ENCODE measurements around the gene ATOH8. TPM values are rescaled to one million over a fixed set of nuclear protein-coding genes. Genes with fewer than 3 reads are reported as not detected.

The ATOH8 gene
- total RNA-seq, 2 experiments from 2014 or later = not detected

DNA sequence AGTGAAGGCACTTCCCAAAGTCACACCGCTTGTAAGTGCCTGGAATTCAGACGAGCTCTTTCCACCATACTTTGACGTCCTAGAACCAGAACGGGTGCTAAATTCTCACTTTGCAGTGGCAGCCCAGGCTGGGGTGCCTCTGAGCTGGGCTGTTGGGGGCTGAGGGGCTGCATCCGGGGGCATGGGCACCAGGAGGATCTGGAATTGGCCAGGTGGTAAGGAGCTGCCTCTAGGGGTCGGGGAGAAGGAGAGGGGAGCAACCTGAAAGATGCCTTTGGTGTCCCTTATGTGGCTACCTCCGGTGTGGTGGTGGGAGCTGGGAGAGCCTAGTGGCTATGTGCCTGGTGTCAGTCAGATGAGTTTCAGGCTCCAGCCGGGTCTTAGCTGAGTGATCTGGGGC is 7.1 kb downstream of the ATOH8 start:
- DNase-seq = no peak
- TF ChIP-seq, protein P1, sequence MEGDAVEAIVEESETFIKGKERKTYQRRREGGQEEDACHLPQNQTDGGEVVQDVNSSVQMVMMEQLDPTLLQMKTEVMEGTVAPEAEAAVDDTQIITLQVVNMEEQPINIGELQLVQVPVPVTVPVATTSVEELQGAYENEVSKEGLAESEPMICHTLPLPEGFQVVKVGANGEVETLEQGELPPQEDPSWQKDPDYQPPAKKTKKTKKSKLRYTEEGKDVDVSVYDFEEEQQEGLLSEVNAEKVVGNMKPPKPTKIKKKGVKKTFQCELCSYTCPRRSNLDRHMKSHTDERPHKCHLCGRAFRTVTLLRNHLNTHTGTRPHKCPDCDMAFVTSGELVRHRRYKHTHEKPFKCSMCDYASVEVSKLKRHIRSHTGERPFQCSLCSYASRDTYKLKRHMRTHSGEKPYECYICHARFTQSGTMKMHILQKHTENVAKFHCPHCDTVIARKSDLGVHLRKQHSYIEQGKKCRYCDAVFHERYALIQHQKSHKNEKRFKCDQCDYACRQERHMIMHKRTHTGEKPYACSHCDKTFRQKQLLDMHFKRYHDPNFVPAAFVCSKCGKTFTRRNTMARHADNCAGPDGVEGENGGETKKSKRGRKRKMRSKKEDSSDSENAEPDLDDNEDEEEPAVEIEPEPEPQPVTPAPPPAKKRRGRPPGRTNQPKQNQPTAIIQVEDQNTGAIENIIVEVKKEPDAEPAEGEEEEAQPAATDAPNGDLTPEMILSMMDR (IDR thresholded peaks at IDR 0.05) = no peak
- intact Hi-C loops (cut with DNase I, micrococcal nuclease) = no loop called here
- no peak overlapping the region for H3K4me3 ChIP-seq (ENCODE audit: low read length)
- Mint-ChIP-seq H3K9me3 (no peaks in the 10 kb centered on the region), H3K4me3 (no peak overlapping the region), H3K36me3 (ENCODE audit: low read depth) (no peaks in the 10 kb centered on the region), H3K27me3 (peaks cover 81% of the 10 kb centered on the region), H3K4me1 (ENCODE audit: low read depth) (peaks cover 7% of the 10 kb centered on the region), H3K27ac (no peak overlapping the region)
- H3K27me3 ChIP-seq (ENCODE audit: control insufficient read depth in 1 of 2, insufficient read depth in 2 of 2, low read length in 2 of 2) = peaks cover 34 to 51% of the 10 kb centered on the region in 2 experiments
- peaks cover 5% of the 10 kb centered on the region for H3K4me1 ChIP-seq (ENCODE audit: insufficient read depth, low read length)
- no peak for ATAC-seq (ENCODE audit: poor library complexity)
- ChIA-PET CTCF (no interaction called here), POLR2A (no interaction called here)
- H3K36me3 ChIP-seq (ENCODE audit: insufficient read depth, low read length) = no peaks in the 10 kb centered on the region
- peaks cover 0 to 7% of the 10 kb centered on the region in 2 experiments for H3K9me3 ChIP-seq (ENCODE audit: control insufficient read depth in 1 of 2, insufficient read depth in 1 of 2, low read length in 2 of 2)
- H3K27ac ChIP-seq (ENCODE audit: low read depth in 1 of 2, low read length in 2 of 2) = no peak overlapping the region

DNA sequence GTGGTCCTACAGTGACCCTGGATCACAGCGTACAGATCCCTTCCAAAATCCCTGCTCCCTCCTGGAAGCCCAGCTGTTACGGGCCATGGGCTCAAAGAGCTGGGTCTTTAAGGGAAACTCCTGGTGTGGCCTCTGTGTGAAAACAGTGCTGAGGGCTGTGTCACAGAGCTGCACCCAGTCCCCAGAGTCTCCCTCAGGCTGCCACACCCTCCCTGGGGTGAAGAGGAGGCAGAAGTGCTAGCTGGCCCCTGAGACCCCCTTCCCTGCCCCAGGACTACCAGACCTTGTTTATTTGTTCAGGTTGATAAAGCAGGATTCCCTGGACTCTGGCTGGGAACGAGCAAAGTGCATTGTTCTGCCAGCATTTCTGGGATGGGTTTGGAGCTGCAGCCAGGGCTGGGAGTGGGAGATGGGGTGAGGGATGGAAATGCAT is 7.7 kb downstream of the ATOH8 start:
- intact Hi-C loops (cut with DNase I, micrococcal nuclease) = no loop called here
- Histone ChIP-seq H3K4me3 (ENCODE audit: low read length) (no peak overlapping the region), H3K4me1 (ENCODE audit: insufficient read depth, low read length) (no peaks in the 10 kb centered on the region), H3K36me3 (ENCODE audit: insufficient read depth, low read length) (no peaks in the 10 kb centered on the region), H3K27me3 (ENCODE audit: control insufficient read depth in 1 of 2, insufficient read depth in 2 of 2, low read length in 2 of 2) (peaks cover 35 to 52% of the 10 kb centered on the region in 2 experiments), H3K27ac (ENCODE audit: low read depth in 1 of 2, low read length in 2 of 2) (no peak overlapping the region), H3K9me3 (ENCODE audit: control insufficient read depth in 1 of 2, insufficient read depth in 1 of 2, low read length in 2 of 2) (peaks cover 0 to 7% of the 10 kb centered on the region in 2 experiments)
- no peak for DNase-seq
- no peaks in the 10 kb centered on the region for H3K9me3 Mint-ChIP-seq
- ATAC-seq (ENCODE audit: poor library complexity) = no peak
- H3K4me3 Mint-ChIP-seq = no peak overlapping the region
- no peak overlapping the region for H3K27ac Mint-ChIP-seq
- ChIA-PET CTCF (no interaction called here), POLR2A (no interaction called here)
- H3K36me3 Mint-ChIP-seq (ENCODE audit: low read depth) = no peaks in the 10 kb centered on the region
- H3K4me1 Mint-ChIP-seq (ENCODE audit: low read depth) = peaks cover 3% of the 10 kb centered on the region
- peaks cover 83% of the 10 kb centered on the region for H3K27me3 Mint-ChIP-seq
- TF ChIP-seq, protein P1 (IDR thresholded peaks at IDR 0.05) = no peak

DNA sequence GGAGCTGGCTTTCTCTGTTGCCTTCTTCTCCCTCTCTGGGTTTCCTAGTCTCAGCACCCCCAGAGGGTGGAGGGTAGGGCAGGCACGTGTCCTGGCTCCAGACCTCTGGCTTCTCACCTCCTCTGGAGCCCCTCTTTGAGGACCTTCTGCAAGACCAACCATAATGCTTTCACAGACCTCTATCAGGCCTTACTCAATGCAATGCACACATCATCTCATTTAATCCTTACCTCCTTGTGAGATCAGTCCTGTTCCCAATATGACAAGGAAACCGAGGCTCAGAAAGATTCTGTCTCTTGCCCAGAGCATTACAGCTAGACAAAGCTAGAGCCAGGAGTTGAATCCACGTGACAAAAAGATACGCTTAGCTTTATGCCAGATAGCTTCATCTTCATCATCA is 8.2 kb downstream of the ATOH8 start:
- intact Hi-C loops (cut with DNase I, micrococcal nuclease) = no loop called here
- H3K4me1 Mint-ChIP-seq (ENCODE audit: low read depth) = no peaks in the 10 kb centered on the region
- H3K27ac ChIP-seq (ENCODE audit: low read depth in 1 of 2, low read length in 2 of 2) = no peak overlapping the region
- H3K27ac Mint-ChIP-seq = no peak overlapping the region
- peaks cover 0 to 7% of the 10 kb centered on the region in 2 experiments for H3K9me3 ChIP-seq (ENCODE audit: control insufficient read depth in 1 of 2, insufficient read depth in 1 of 2, low read length in 2 of 2)
- POLR2A ChIA-PET = no interaction called here
- CTCF ChIA-PET = no interaction called here
- no peaks in the 10 kb centered on the region for H3K36me3 ChIP-seq (ENCODE audit: insufficient read depth, low read length)
- H3K4me3 Mint-ChIP-seq = no peak overlapping the region
- peaks cover 31 to 52% of the 10 kb centered on the region in 2 experiments for H3K27me3 ChIP-seq (ENCODE audit: control insufficient read depth in 1 of 2, insufficient read depth in 2 of 2, low read length in 2 of 2)
- H3K9me3 Mint-ChIP-seq = no peaks in the 10 kb centered on the region
- DNase-seq (no peak), ATAC-seq (ENCODE audit: poor library complexity) (no peak)
- H3K27me3 Mint-ChIP-seq = peaks cover 82% of the 10 kb centered on the region
- H3K36me3 Mint-ChIP-seq (ENCODE audit: low read depth) = no peaks in the 10 kb centered on the region
- TF ChIP-seq, protein P1 (IDR thresholded peaks at IDR 0.05) = no peak
- no peak overlapping the region for H3K4me3 ChIP-seq (ENCODE audit: low read length)
- H3K4me1 ChIP-seq (ENCODE audit: insufficient read depth, low read length) = no peaks in the 10 kb centered on the region
